Activated naive CD4-positive, alpha-beta T cell treated with anti-CD3 and anti-CD28 coated beads, Interleukin-2, amount 10 ng/mL, durations not matched to agents 7 days and 5 days (primary cell): ENCODE measurements around the gene DNMT1.
A peak's percentile ranks its signal among the peaks of the same experiment; 100 is the strongest.

ENCODE experiments used
- CTCF ChIA-PET: fragments of 350-600 bp; sonication (Branson Sonifier 250); formaldehyde crosslinking; loops from one replicate; lab custom pipeline; 2021; ENCODE audit warnings: antibody characterized with exemption; lab: Charles Lee
- DNase-seq: peaks from one replicate; pipeline ENCODE4 v3.0.0-alpha.2; 2020
- H3K27ac Mint-ChIP-seq: one replicate; pipeline ENCODE4 v1.8.0; 2021; ENCODE audit warnings: mild to moderate bottlenecking, moderate library complexity, mixed read lengths
- H3K27me3 Mint-ChIP-seq: one replicate; pipeline ENCODE4 v1.8.0; 2021; ENCODE audit warnings: mild to moderate bottlenecking, mixed read lengths
- H3K36me3 Mint-ChIP-seq: one replicate; pipeline ENCODE4 v1.8.0; 2021; ENCODE audit warnings: mixed read lengths
- H3K4me1 Mint-ChIP-seq: one replicate; pipeline ENCODE4 v1.8.0; 2021; ENCODE audit warnings: mixed read lengths
- H3K4me3 Mint-ChIP-seq: one replicate; pipeline ENCODE4 v1.8.0; 2021; ENCODE audit warnings: mild to moderate bottlenecking, moderate library complexity, mixed read lengths
- H3K9me3 Mint-ChIP-seq: one replicate; pipeline ENCODE4 v1.8.0; 2021; ENCODE audit warnings: mixed read lengths

DNMT1 gene

DNA sequence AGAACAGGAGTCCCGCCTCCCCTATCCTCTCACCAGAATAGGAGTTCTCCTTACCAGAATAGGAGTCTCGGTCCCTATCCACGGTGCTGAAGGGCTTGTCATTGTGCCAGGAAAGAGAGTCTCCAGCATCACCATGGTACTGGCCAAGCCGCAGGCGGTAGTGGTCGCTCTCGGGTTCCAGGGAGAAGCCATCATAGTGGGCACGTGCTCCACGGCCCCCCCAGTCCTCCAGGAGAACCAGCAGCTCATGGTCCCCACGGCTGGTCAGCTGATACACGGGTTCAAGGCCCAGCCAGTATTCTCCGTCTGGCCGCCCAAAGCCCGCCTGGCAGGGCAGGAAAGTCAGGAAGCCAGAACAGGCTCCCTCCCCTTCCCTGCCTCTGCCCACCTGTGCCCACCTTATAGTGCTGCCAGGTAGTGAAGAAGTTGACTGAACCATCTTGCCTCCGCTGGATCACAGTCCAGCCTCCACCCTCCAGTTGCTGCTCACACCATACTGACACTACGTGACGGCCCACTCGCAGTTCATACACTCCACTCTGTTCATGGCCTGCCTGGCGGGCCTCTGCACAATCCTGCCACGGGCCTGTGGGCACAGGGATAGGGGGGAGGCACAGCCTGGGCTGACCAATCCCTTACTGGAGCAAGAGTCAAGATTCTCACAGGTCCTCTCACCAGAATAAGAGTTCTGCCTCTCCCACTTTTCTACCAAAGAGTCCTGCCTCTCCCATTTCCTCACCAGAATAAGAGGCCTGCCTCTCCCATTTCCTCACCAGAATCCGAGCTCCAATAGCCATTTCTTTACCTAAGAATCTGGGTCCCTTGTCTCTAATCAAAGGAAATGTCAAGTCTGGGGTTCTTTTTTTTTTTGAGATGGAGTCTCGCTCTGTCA is 101.2 kb downstream of the DNMT1 start:
- Mint-ChIP-seq H3K27me3 (no peaks in the 10 kb centered on the region), H3K27ac (no peak overlapping the region), H3K9me3 (peaks cover 3% of the 10 kb centered on the region), H3K4me1 (peaks cover 26% of the 10 kb centered on the region), H3K4me3 (no peak overlapping the region), H3K36me3 (peaks cover 33% of the 10 kb centered on the region)
- no peak for DNase-seq
- CTCF ChIA-PET = no interaction called here

DNA sequence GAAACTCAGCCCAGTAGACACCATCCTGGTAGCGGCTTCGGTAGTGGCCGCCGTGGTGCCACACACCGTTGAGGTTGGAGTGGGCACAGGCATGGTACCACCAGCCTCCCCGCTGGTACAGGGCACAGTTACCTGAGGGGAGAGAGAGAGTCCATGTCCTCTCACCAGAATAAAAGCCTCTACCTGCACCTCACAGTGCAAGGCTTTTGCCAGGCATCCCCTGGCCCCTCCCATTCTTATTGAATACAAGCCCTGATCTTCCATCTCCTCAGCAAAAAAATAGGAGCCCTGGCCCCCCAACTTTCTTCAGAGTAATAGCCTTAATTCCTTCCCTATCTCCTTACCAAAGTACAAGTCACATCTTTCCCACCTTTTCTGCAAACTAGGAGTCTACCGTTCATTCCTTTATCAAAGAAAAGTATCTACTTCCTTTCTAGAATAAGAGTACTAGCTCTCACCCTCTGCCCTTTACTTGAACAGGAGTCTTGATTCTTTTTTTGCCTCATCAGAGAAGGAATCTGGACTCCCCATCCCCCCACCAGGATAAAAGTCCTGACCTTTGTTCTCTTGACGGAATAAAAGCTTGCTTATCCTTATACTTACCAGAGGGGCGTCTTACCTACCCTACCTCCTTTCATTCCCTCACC is 102.0 kb downstream of the DNMT1 start:
- peaks cover 3% of the 10 kb centered on the region for H3K9me3 Mint-ChIP-seq
- H3K4me1 Mint-ChIP-seq = peaks cover 22% of the 10 kb centered on the region
- H3K4me3 Mint-ChIP-seq = no peak overlapping the region
- CTCF ChIA-PET = no interaction called here
- peaks cover 33% of the 10 kb centered on the region for H3K36me3 Mint-ChIP-seq
- H3K27me3 Mint-ChIP-seq = no peaks in the 10 kb centered on the region
- no peak overlapping the region for H3K27ac Mint-ChIP-seq
- no peak for DNase-seq

DNA sequence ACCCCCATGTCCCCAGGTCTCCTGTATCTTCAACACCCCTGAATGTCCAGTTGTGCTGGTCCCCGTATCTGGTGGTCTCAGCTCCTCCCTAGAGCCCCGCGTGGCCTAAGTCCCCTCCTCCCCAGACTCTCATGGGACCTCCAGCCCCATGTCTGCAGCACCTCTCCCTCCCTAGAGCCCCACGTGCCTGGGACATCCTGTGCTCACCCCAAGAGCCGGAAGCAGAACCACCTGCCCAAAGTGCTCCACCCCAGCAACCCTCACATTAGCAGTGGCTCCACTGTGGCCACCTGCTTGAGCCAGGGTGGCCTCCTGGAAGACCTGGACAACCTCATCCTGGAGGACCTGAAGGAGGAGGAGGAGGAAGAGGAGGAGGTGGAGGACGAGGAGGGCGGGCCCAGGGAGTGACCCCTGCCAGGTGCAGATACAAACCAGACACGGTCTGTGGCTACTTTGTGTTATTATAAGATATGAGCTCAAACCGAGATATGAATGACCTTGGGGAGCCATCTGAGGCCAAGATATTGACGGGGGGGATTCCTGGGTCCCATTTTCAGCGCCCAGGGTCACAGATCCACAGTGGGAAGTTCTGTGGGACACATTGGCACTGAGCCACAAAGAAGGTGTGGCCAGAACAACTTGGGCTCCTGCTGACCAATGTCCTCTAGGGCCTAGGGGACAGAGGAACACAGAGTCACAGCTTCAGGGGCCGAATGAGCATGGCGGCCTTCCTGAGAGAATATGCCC is 102.7 kb downstream of the DNMT1 start:
- Mint-ChIP-seq H3K27me3 (no peaks in the 10 kb centered on the region), H3K9me3 (peaks cover 3% of the 10 kb centered on the region), H3K4me1 (peaks cover 30% of the 10 kb centered on the region), H3K27ac (no peak overlapping the region), H3K4me3 (no peak overlapping the region), H3K36me3 (peaks cover 39% of the 10 kb centered on the region)
- CTCF ChIA-PET = no interaction called here
- no peak for DNase-seq

DNA sequence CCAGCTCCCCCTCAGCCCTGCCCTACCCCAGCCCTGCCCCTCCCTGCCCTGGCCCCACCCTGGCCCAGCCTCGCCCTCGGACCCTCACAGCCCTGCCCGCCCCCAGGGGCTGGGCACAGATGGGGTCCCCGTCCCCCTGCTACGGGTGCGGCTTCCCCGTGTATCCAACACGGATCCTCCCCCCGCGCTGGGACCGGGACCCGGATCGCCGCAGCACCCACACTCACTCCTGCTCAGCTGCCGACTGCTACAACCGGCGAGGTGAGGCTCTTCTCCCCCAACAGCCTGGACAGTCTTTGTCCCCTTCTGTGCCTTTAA is 103.4 kb downstream of the DNMT1 start:
- peak overlapping the region; percentile 55 for H3K27ac Mint-ChIP-seq
- peaks cover 3% of the 10 kb centered on the region for H3K9me3 Mint-ChIP-seq
- CTCF ChIA-PET = no interaction called here
- no peak for DNase-seq
- H3K4me1 Mint-ChIP-seq = peaks cover 30% of the 10 kb centered on the region
- H3K36me3 Mint-ChIP-seq = peaks cover 40% of the 10 kb centered on the region
- no peaks in the 10 kb centered on the region for H3K27me3 Mint-ChIP-seq
- no peak overlapping the region for H3K4me3 Mint-ChIP-seq

DNA sequence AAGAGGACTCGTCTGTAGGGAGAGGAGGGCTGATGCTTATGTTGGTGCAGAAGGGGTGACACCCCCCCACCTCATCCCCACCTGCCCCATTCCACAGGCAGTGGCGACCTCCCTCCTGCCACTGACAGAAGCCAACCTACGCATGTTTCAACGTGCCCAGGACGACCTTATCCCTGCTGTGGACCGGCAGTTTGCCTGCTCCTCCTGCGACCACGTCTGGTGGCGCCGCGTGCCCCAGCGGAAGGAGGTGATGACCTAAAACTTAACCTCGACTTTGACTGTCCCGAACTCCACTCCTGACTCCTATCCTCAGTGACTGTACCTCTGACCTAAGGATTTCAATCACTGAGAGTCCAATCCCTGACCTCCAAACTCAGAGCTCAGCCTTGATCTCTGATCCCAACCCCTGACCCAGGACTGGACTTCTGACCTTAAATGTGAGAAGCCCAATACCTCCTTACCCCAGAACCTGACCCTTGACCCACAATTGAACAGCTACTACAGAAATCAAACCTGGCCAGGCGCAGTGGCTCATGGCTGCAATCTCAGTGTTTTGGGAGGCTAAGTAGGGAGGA is 104.9 kb downstream of the DNMT1 start:
- Mint-ChIP-seq H3K4me3 (no peak overlapping the region), H3K36me3 (peaks cover 40% of the 10 kb centered on the region), H3K4me1 (peaks cover 30% of the 10 kb centered on the region), H3K27ac (no peak overlapping the region), H3K9me3 (no peaks in the 10 kb centered on the region), H3K27me3 (peaks cover 8% of the 10 kb centered on the region)
- CTCF ChIA-PET = no interaction called here
- DNase-seq = no peak

DNA sequence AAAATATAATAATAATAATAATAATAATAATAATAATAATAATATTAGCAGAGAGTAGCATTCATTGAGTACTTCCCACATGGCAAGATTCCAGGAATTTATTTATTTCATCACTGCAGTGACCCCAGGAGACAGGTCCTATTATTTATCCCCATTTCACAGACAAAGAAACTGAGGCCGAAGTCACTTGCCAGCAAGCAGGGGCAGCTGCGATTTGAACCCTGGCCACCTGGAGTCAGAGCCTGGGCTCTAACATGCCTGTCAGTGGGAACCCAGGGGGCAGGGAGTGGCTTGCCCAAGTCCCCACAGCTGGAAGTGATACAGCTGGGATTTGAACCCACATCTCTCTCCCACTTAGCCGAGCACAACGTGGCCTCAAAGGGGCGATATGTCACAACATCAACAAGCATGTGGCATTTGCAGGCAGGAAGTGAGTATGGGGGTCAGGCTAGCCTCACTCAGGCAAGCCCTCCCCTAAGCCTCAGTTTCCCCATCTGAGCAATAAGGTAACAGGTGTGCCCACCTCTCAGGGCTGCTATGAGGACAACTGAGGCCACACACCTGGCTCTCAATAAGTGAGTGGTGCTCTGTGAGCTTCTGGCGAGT is 105.7 kb downstream of the DNMT1 start:
- Mint-ChIP-seq H3K4me3 (no peak overlapping the region), H3K9me3 (no peaks in the 10 kb centered on the region), H3K4me1 (peaks cover 30% of the 10 kb centered on the region), H3K27ac (peak overlapping the region; percentile 52), H3K36me3 (peaks cover 36% of the 10 kb centered on the region), H3K27me3 (peaks cover 8% of the 10 kb centered on the region)
- no peak for DNase-seq
- CTCF ChIA-PET = interaction anchor here (1.0 kb wide), 1 partner anchor 10 kb away, joined by 3 read pairs; no protein-coding TSS in a partner anchor

DNA sequence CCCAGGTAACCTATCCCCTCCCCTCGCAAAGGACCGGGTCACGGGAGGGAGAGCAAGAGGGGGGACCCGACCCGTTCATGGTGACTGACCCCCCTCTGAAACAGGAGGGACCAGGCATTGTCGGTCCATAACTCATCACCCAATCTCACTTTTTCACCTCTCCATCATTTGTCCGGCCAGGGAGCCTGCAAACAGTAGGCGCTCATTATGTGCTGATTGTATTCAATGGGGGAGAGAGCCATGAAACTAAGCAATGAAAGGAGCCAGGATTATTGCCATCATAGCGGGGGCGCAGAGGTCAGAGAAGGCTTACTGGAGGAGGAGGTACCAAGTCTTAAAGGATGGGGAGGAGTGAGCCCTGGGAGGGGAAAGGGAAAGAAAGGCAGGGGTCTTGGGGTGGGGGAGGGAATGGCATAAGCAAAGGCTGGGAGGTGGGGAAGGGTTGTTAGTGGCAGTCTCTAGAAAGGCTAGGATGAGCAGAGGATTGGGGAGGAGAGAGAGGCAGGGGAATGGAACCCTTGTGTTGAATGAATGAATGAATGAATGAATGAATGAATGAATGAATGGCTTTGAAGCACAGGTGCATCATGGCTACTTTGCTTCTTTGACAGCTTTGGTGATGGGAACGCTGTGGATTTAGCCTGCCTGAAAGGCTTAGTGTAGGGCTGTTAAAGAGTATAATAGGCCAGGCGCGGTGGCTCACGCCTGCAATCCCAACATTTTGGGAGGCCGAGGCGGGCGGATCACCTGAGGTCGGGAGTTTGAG is 107.3 kb downstream of the DNMT1 start:
- Mint-ChIP-seq H3K4me3 (peak overlapping the region; percentile 81), H3K4me1 (peaks cover 30% of the 10 kb centered on the region), H3K9me3 (no peaks in the 10 kb centered on the region), H3K27me3 (peaks cover 12% of the 10 kb centered on the region), H3K27ac (peak overlapping the region; percentile 75), H3K36me3 (peaks cover 25% of the 10 kb centered on the region)
- DNase-seq = no peak
- CTCF ChIA-PET = no interaction called here

DNA sequence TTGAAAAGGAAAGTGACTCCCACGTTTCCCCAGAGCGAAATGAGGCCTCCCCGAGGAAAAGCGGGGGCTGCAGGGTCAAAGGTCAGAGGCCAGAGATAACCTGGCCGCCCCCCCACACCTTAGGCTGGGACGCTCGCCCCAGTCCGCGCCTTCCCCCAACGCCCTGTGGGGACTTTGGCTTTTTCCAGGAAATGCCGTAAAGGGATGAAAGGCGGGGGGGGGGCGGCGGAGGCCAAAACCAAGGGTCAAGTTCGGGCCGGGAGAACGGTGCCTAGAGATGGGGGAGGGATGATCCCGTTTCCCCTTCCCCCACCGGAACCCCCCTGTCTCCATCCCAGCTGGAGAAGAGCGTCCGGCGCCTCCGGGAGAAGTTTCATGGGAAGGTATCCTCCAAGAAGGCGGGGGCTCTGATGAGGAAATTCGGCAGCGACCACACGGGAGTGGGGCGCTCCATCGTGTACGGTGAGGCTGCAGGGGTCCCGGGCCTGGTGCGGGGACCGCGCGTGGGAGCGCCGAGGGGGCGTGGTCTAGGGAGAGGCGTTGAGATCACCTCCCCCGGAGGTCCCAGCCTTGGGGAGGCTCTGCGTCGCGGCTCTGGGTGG is 108.1 kb downstream of the DNMT1 start:
- no peaks in the 10 kb centered on the region for H3K9me3 Mint-ChIP-seq
- peaks cover 20% of the 10 kb centered on the region for H3K36me3 Mint-ChIP-seq
- peaks cover 26% of the 10 kb centered on the region for H3K4me1 Mint-ChIP-seq
- DNase-seq = peak; percentile 59
- H3K27ac Mint-ChIP-seq = peak overlapping the region; percentile 75
- H3K27me3 Mint-ChIP-seq = peaks cover 12% of the 10 kb centered on the region
- CTCF ChIA-PET = no interaction called here
- H3K4me3 Mint-ChIP-seq = peak overlapping the region; percentile 81

DNA sequence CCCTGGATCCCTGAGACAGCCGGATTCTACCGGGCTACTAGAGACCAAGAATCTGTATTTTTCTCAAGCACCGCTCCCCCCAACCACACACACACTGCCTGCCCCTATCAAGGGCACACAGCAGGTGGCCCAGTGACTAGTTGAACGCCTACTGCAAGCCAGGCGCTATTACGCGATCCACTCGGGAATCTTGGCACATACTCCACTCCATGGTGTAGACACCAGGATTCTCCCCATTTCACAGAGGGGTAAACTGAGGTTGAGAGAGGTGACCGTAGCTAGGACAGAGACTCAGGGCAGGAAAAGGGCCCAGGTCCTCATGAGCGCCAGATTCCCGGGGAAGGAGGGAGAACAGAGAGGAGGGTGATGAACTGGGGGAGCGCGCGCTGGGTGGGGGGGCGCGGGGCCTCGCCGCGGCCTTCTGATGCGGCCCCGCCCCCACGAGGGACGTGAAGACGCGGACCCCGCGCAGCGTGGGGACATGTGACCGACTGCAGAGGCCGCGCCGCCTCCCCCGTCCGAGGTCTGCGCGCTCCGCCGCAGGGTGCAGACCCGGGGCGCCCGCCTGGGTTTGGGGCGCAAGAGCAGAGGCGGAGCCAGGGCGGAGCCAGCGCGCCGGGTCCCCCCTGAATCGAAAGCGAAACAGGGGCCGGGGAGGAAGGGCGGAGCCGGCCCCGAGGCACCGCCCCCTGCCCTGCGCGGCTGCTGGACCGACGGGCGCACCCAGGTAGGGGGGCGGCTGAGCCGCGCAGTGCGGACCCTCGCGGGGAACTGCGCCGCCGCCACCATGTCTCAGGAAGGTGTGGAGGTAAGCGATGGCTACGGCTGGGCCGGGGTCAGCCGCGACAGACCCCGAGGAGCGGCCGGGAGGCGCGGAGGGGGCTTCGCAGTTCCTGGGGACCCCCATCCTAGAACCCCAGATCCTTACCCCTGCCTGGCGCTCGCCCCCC is 108.8 kb downstream of the DNMT1 start, which contains the start of gene SHFL:
TSS of gene SHFL (plus strand) at position 677 of the 950 bp plus-strand sequence. CDS start at position 788, 111 bp downstream.
- Mint-ChIP-seq H3K9me3 (no peaks in the 10 kb centered on the region), H3K4me1 (peaks cover 24% of the 10 kb centered on the region), H3K27me3 (peaks cover 18% of the 10 kb centered on the region), H3K36me3 (peaks cover 17% of the 10 kb centered on the region), H3K4me3 (peak within 1 kb of the TSS; percentile 81), H3K27ac (peak within 1 kb of the TSS; percentile 80)
- DNase-seq = peak; percentile 92
- CTCF ChIA-PET = no interaction called here

DNA sequence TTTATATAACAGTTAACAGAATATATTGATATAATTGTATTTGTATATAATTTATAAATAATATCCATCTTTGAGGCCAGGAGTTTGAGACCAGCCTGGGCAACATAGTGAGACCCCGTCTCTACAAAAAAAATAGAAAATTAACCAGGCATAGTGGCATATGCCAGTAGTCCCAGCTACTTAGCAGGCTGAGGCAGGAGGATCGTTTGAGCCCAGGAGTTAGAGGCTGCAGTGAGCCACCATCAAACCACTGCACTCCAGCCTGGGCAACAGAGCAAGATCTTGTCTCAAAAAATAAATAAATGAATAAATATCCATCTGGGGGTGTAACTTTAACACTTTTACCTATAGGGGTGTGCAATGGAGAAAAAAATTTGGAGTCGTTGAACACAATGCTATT is 110.0 kb downstream of the DNMT1 start:
- Mint-ChIP-seq H3K4me1 (peaks cover 19% of the 10 kb centered on the region), H3K27me3 (peaks cover 18% of the 10 kb centered on the region), H3K4me3 (peak overlapping the region; percentile 81), H3K27ac (no peak overlapping the region), H3K36me3 (peaks cover 14% of the 10 kb centered on the region), H3K9me3 (no peaks in the 10 kb centered on the region)
- no peak for DNase-seq
- CTCF ChIA-PET = no interaction called here

DNA sequence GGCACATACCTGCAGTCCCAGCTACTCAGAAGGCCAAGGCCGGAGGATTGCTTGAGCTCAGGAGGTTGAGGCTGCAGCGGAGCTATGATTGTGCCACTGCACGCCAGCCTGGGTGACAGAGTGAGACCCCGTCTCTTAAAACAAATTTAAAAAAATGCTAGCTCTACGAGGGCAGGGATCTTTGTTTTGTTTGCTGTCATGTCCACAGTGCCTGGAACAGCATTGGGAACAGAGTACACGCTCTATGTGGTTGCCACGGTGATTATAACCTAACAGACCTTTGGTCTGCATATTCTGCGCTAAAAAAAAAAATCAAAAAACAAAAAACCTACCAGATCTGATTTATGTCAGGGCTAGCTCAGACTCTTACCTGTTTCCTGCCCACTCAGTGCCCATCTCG is 110.8 kb downstream of the DNMT1 start:
- Mint-ChIP-seq H3K36me3 (peaks cover 7% of the 10 kb centered on the region), H3K9me3 (no peaks in the 10 kb centered on the region), H3K27ac (no peak overlapping the region), H3K27me3 (peaks cover 27% of the 10 kb centered on the region), H3K4me1 (peaks cover 17% of the 10 kb centered on the region), H3K4me3 (no peak overlapping the region)
- CTCF ChIA-PET = interaction anchor here (0.6 kb wide), 1 partner anchor 83 kb away, joined by 3 read pairs; no protein-coding TSS in a partner anchor
- DNase-seq = no peak
